Uterus (tissue), 4 donors: ENCODE results near the gene DBNL. TPM values are rescaled to one million over a fixed set of nuclear protein-coding genes. Genes with fewer than 3 reads are reported as not detected.

Experiments used
- DNase-seq, 2 donors: peaks; one replicate each; pipeline ENCODE4 v3.0.0-alpha.2; 2019 to 2020
- H3K27ac ChIP-seq, 2 donors: fragments of 200-600 bp; sonication (generic); 1 replicate in 1 of 2; 2 replicates in 1 of 2; pipeline ENCODE4 v1.5.1; 2016 to 2018
- H3K27me3 ChIP-seq, 2 donors: fragments of 200-600 bp; sonication (generic); one replicate each; pipeline ENCODE4 v1.5.1; 2018 to 2019; ENCODE audit warnings: control low read depth in 1 of 2
- H3K36me3 ChIP-seq, 2 donors: fragments of 200-600 bp; sonication (generic); one replicate each; pipeline ENCODE4 v1.5.1; 2019; ENCODE audit warnings: control low read depth in 1 of 2
- H3K4me1 ChIP-seq, 2 donors: fragments of 200-600 bp; sonication (generic); one replicate each; pipeline ENCODE4 v1.5.1; 2018 to 2019; ENCODE audit warnings: control low read depth in 1 of 2
- H3K4me3 ChIP-seq, 2 donors: fragments of 200-600 bp; sonication (generic); 1 replicate in 1 of 2; 2 replicates in 1 of 2; pipeline ENCODE4 v1.5.1; 2018 to 2019; ENCODE audit warnings: mild to moderate bottlenecking in 1 of 2
- H3K9me3 ChIP-seq, 2 donors: fragments of 200-600 bp; sonication (generic); one replicate each; pipeline ENCODE4 v1.5.1; 2019; ENCODE audit warnings: control low read depth in 1 of 2
- POLR2A ChIP-seq, 2 donors: fragments of 450-650 bp; IDR thresholded peaks; one replicate each; pipeline ENCODE4 v1.6.1; 2016; ENCODE audit warnings: antibody characterized with exemption in 2 of 2, mild to moderate bottlenecking in 1 of 2, moderate library complexity in 1 of 2
- intact Hi-C: fragments of 100-400 bp; cut with DNase I; formaldehyde crosslinking; loops from one replicate; pipeline ENCODE4 v1.15.1; 2023; ENCODE audit warnings: low total_unique reads
- total RNA-seq, 4 donors: library from RNA; depleted of rRNA in 3 of 4; stranded (reverse); fragments of >200 nt in 3 of 4; gene quantifications; one replicate each; pipeline versions ENCODE4 v1.1.0 to v1.2.4, GENCODE V29; 2014 to 2023
- TF ChIP-seq, protein P1 (sequence below), 4 experiments: fragments of 200-600 bp in 2 of 4; fragments of 450-650 bp in 2 of 4; sonication (generic) in 2 of 4; IDR thresholded peaks; one replicate each; pipeline ENCODE4 v1.5.1; 2016 to 2019; ENCODE audit warnings: antibody characterized with exemption in 4 of 4, mild to moderate bottlenecking in 2 of 4, moderate library complexity in 1 of 4
- donor health status: DM: yes; HTN: yes; CAD: no.

The DBNL gene
- total RNA-seq, 4 donors from 2014 or later = 71.5 to 113 (median 91.0) TPM

DNA sequence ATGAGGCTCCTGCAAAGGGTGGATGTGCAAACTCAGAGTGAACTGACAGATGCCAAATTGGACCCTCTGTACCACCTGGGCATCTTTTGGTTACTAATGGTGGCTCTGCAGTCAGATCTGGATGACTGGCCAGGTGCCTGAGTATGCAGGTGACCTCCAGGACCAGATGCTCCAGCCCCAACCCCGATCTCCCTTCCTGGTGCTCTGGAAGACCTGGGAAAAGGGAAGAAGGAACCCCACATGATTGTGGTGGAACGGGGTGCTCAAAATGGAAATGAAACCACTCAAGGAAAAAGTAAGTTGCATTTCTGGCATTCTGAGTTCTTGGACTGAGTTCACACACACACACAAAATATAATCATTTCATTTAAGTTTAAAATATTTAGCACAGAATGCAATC, 49.9 kb downstream of the DBNL start:
- intact Hi-C loops = no loop called here
- H3K4me1 ChIP-seq = no peaks in the 10 kb centered on the region

DNA sequence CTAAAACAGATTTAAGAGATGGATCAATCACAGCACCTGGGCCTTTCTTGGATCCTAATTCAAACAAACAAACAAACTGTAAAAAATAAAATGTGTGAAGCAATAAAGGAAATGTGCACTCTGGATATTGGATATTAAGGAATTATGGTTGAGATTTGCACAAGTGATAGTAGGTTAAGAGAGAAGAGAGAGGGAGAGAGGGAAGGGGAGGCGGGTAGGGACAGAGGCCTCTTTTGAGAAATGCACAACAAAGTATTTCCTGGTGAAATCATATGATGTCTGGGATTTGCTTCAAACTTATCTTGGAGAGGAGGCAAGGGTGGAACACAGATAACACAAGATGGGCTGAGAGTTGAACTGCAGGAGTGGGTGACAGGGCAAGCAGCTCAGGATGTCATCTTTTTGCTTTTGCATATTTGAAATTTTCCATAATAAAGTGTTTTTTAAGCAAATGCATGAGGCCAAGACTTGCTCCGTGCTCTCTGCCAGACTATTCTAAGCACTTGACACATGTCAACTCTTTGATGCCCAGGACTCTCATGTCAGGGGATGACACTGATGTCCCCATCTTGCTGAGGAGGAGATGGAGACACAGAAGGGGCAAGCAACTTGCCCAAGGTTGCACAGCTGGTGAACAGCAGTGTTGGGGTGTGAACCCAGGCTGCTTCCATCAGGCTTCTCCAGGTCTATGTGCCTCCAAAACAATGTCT, 50.5 kb downstream of the DBNL start:
- intact Hi-C loops = no loop called here
- Histone ChIP-seq H3K9me3 (no peaks in the 10 kb centered on the region), H3K4me1 (no peaks in the 10 kb centered on the region), H3K27ac (peak overlapping the region; percentile 46 to 58), H3K27me3 (no peaks in the 10 kb centered on the region), H3K36me3 (no peaks in the 10 kb centered on the region), H3K4me3 (no peak overlapping the region)
- TF ChIP-seq POLR2A (IDR thresholded peaks at IDR 0.05) = no peak
- TF ChIP-seq, protein P1, sequence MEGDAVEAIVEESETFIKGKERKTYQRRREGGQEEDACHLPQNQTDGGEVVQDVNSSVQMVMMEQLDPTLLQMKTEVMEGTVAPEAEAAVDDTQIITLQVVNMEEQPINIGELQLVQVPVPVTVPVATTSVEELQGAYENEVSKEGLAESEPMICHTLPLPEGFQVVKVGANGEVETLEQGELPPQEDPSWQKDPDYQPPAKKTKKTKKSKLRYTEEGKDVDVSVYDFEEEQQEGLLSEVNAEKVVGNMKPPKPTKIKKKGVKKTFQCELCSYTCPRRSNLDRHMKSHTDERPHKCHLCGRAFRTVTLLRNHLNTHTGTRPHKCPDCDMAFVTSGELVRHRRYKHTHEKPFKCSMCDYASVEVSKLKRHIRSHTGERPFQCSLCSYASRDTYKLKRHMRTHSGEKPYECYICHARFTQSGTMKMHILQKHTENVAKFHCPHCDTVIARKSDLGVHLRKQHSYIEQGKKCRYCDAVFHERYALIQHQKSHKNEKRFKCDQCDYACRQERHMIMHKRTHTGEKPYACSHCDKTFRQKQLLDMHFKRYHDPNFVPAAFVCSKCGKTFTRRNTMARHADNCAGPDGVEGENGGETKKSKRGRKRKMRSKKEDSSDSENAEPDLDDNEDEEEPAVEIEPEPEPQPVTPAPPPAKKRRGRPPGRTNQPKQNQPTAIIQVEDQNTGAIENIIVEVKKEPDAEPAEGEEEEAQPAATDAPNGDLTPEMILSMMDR (IDR thresholded peaks at IDR 0.05) = no peak
- DNase-seq = no peak

More for the DNA sequence above, 49.9 kb downstream of the DBNL start:
- H3K36me3 ChIP-seq = no peaks in the 10 kb centered on the region
- no peak overlapping the region for H3K4me3 ChIP-seq
- peak overlapping the region; percentile 46 to 58 for H3K27ac ChIP-seq
- H3K27me3 ChIP-seq = no peaks in the 10 kb centered on the region
- DNase-seq = no peak
- TF ChIP-seq, protein P1 (IDR thresholded peaks at IDR 0.05) = no peak
- no peak for TF ChIP-seq POLR2A (IDR thresholded peaks at IDR 0.05)
- no peaks in the 10 kb centered on the region for H3K9me3 ChIP-seq

GRCh38 chr7:44095781-44096180, 51.3 kb downstream of the DBNL start:
- no peaks in the 10 kb centered on the region for H3K9me3 ChIP-seq
- H3K4me1 ChIP-seq = no peaks in the 10 kb centered on the region
- intact Hi-C loops = no loop called here
- no peaks in the 10 kb centered on the region for H3K27me3 ChIP-seq
- H3K36me3 ChIP-seq = no peaks in the 10 kb centered on the region
- no peak for TF ChIP-seq POLR2A (IDR thresholded peaks at IDR 0.05)
- TF ChIP-seq, protein P1 (IDR thresholded peaks at IDR 0.05) = no peak
- no peak overlapping the region for H3K4me3 ChIP-seq
- peak overlapping the region in 1 of 2 donors; percentile 58 for H3K27ac ChIP-seq
- DNase-seq = no peak

DNA sequence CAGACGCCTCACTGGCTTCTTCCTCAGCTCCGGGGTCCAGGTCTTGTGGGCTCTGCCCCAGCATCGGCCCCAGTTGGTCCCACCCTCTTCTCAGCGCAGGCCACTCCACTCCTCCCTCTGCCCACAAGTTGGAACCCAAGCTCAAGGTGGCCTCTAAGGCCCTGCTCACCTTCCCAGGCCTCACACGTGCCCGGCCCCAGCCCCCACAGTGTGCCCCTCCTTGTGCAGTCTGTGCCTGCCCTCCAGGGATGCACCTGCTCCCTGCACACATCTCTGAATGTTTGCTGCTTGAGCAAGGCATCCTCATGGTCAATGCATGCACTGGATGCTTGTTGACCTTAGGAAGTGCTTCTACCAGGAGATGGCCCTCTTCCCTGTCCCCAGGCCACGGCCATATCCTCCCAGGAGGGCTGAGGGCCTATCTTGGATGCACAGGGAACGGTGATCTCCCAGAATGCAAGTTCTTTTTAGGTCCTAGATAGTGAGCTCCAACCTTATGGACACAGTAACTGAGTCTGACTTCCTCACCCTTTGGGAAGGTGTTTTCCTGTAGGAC, 51.9 kb downstream of the DBNL start:
- Histone ChIP-seq H3K4me3 (no peak overlapping the region), H3K4me1 (no peaks in the 10 kb centered on the region), H3K36me3 (no peaks in the 10 kb centered on the region), H3K27ac (no peak overlapping the region), H3K9me3 (no peaks in the 10 kb centered on the region), H3K27me3 (no peaks in the 10 kb centered on the region)
- intact Hi-C loops = no loop called here
- no peak for DNase-seq
- TF ChIP-seq, protein P1 (IDR thresholded peaks at IDR 0.05) = no peak
- TF ChIP-seq POLR2A (IDR thresholded peaks at IDR 0.05) = no peak
